Astrocyte (in vitro differentiated cells and primary cell): ENCODE results near the gene HYAL1. TPM values are rescaled to one million over a fixed set of nuclear protein-coding genes. Genes with fewer than 3 reads are reported as not detected.

Experiments
- DNase-seq: peaks from one replicate; pipeline ENCODE4 v3.0.0-alpha.2; 2010; ENCODE audit warnings: low read depth
- FAIRE-seq: peaks from 2 replicates; lab custom pipeline; 2011; peaks lifted over from hg19 to GRCh38; lab: Jason Lieb, UNC
- H2AFZ ChIP-seq: 2 replicates; pipeline ENCODE4 v1.6.0; 2012; ENCODE audit warnings: low read depth, low read length, inconsistent platforms
- H3K27ac ChIP-seq: 2 replicates; pipeline ENCODE4 v1.5.1; 2011; ENCODE audit warnings: low read depth, low read length, inconsistent platforms
- H3K27me3 ChIP-seq: 2 replicates; pipeline ENCODE4 v1.6.0; 2011; ENCODE audit warnings: low read length, inconsistent platforms; ENCODE audit not compliant: insufficient read depth
- H3K36me3 ChIP-seq: 2 replicates; pipeline ENCODE4 v1.5.1; 2011; ENCODE audit warnings: low read length, inconsistent platforms; ENCODE audit not compliant: insufficient read depth
- H3K4me1 ChIP-seq: 2 replicates; pipeline ENCODE4 v1.5.1; 2011; ENCODE audit warnings: low read length, inconsistent platforms; ENCODE audit not compliant: insufficient read depth
- H3K4me2 ChIP-seq: 2 replicates; pipeline ENCODE4 v1.6.0; 2012; ENCODE audit warnings: low read length, inconsistent platforms
- H3K4me3 ChIP-seq: 2 replicates; pipeline ENCODE4 v1.5.1; 2011; ENCODE audit warnings: low read depth, mild to moderate bottlenecking, low read length, inconsistent platforms; ENCODE audit not compliant: insufficient read depth
- H3K79me2 ChIP-seq: 2 replicates; pipeline ENCODE4 v1.6.0; 2012; ENCODE audit warnings: mild to moderate bottlenecking, low read length, inconsistent platforms; ENCODE audit not compliant: insufficient read depth
- H3K9ac ChIP-seq: 2 replicates; pipeline ENCODE4 v1.6.0; 2012; ENCODE audit warnings: mild to moderate bottlenecking, low read length, inconsistent platforms
- H3K9me3 ChIP-seq: 2 replicates; pipeline ENCODE4 v1.5.1; 2012; ENCODE audit warnings: low read depth, mild to moderate bottlenecking, low read length, inconsistent platforms; ENCODE audit not compliant: insufficient read depth
- H4K20me1 ChIP-seq: 2 replicates; pipeline ENCODE4 v1.6.0; 2012; ENCODE audit warnings: low read length, inconsistent platforms; ENCODE audit not compliant: insufficient read depth
- H3K27ac Mint-ChIP-seq: one replicate; pipeline ENCODE4 v1.8.0; 2021; ENCODE audit warnings: mild to moderate bottlenecking, mixed read lengths; ENCODE audit not compliant: unreplicated experiment
- H3K27me3 Mint-ChIP-seq: one replicate; pipeline ENCODE4 v1.8.0; 2021; ENCODE audit warnings: low read depth, mixed read lengths; ENCODE audit not compliant: unreplicated experiment
- H3K36me3 Mint-ChIP-seq: one replicate; pipeline ENCODE4 v1.8.0; 2021; ENCODE audit warnings: low read depth, mixed read lengths; ENCODE audit not compliant: unreplicated experiment
- H3K4me1 Mint-ChIP-seq: one replicate; pipeline ENCODE4 v1.8.0; 2021; ENCODE audit warnings: low read depth, mixed read lengths; ENCODE audit not compliant: unreplicated experiment
- H3K4me3 Mint-ChIP-seq: one replicate; pipeline ENCODE4 v1.8.0; 2021; ENCODE audit warnings: mild to moderate bottlenecking, moderate library complexity, mixed read lengths; ENCODE audit not compliant: unreplicated experiment
- H3K9me3 Mint-ChIP-seq: one replicate; pipeline ENCODE4 v1.8.0; 2021; ENCODE audit warnings: mild to moderate bottlenecking, mixed read lengths; ENCODE audit not compliant: unreplicated experiment
- EZH2 ChIP-seq: IDR thresholded peaks from 2 replicates; pipeline ENCODE4 v1.6.1; 2012; ENCODE audit warnings: mild to moderate bottlenecking, low read length, inconsistent platforms; ENCODE audit not compliant: insufficient read depth
- total RNA-seq: library from RNA; stranded (reverse); gene quantifications from 2 replicates; pipeline ENCODE4 v1.2.1, GENCODE V29; 2021
- TF ChIP-seq, protein P1 (sequence below): IDR thresholded peaks from 2 replicates; pipeline ENCODE4 v1.5.1; 2011; ENCODE audit warnings: low read depth, mild to moderate bottlenecking, inconsistent platforms, low read length, moderate library complexity; ENCODE audit not compliant: insufficient read depth

HYAL1 gene
- total RNA-seq, 1 donor from 2014 or later, result 0.27 TPM

GRCh38 chr3:50337175-50337861 is 33.9 kb upstream of the HYAL1 start:
- Histone ChIP-seq H3K4me1 (peaks cover 40% of the 10 kb centered on the region), H3K79me2 (peaks cover 47% of the 10 kb centered on the region), H3K27ac (peak overlapping the region; percentile 92), H3K4me2 (peak overlapping the region; percentile 94), H4K20me1 (peaks cover 41% of the 10 kb centered on the region), H3K27me3 (no peaks in the 10 kb centered on the region), H3K4me3 (peak overlapping the region; percentile 92), H3K9ac (peak overlapping the region; percentile 97), H2AFZ (peak overlapping the region; percentile 83), H3K9me3 (no peaks in the 10 kb centered on the region), H3K36me3 (no peaks in the 10 kb centered on the region)
- Mint-ChIP-seq H3K36me3 (peaks cover 1% of the 10 kb centered on the region), H3K4me3 (peak overlapping the region; percentile 94), H3K27me3 (peaks cover 16% of the 10 kb centered on the region), H3K4me1 (peaks cover 26% of the 10 kb centered on the region), H3K9me3 (peaks cover 4% of the 10 kb centered on the region), H3K27ac (peak overlapping the region; percentile 97)
- TF ChIP-seq, protein P1, sequence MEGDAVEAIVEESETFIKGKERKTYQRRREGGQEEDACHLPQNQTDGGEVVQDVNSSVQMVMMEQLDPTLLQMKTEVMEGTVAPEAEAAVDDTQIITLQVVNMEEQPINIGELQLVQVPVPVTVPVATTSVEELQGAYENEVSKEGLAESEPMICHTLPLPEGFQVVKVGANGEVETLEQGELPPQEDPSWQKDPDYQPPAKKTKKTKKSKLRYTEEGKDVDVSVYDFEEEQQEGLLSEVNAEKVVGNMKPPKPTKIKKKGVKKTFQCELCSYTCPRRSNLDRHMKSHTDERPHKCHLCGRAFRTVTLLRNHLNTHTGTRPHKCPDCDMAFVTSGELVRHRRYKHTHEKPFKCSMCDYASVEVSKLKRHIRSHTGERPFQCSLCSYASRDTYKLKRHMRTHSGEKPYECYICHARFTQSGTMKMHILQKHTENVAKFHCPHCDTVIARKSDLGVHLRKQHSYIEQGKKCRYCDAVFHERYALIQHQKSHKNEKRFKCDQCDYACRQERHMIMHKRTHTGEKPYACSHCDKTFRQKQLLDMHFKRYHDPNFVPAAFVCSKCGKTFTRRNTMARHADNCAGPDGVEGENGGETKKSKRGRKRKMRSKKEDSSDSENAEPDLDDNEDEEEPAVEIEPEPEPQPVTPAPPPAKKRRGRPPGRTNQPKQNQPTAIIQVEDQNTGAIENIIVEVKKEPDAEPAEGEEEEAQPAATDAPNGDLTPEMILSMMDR, result no peak
- no peak for TF ChIP-seq EZH2
- DNase-seq (peak; percentile 97), FAIRE-seq (peak; percentile 56)

DNA sequence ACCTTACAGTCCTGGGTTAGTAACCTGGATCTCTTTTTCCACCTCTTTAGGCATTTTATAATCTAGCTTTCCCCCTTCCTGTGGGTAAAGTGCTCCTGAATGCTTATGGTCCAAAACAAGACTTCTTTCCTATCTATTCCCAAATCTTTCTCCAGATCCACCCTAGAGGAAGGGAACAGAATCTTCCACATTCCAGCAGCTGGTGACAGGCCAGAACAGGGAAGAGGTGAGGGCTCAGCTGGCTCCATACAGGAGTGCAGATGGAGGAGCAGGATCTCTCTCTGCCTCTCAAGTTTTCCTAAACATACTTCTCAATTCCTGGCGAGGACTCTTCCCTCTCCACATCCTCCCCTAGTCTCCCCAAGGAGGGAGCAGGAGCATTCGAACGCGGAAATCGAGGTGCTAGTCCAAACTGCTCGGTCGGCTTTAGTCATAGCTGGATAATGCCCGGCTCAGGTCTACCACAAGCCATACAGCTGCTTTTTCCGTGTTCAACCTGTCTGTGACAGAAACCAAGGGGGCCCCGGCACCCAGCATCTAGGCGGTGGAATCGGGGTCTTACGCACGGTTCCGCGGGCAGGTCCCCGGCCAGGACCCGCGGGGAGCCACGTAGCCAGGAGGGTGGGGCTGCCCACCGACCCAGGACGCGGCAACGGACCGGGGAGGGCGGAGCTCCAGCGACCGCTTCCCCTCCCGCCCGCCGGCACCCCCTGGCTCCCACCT is 33.2 kb upstream of the HYAL1 start:
- H3K36me3 ChIP-seq, result peaks cover 6% of the 10 kb centered on the region
- Mint-ChIP-seq H3K27me3 (peaks cover 9% of the 10 kb centered on the region), H3K36me3 (peaks cover 1% of the 10 kb centered on the region), H3K9me3 (peaks cover 3% of the 10 kb centered on the region), H3K4me3 (peak overlapping the region; percentile 97), H3K27ac (peak overlapping the region; percentile 97), H3K4me1 (peaks cover 26% of the 10 kb centered on the region)
- peak overlapping the region; percentile 92 for H3K4me3 ChIP-seq
- TF ChIP-seq, protein P1, result no peak
- TF ChIP-seq EZH2, result no peak
- H3K4me1 ChIP-seq, result peaks cover 40% of the 10 kb centered on the region
- H3K27ac ChIP-seq, result peak overlapping the region; percentile 92
- H2AFZ ChIP-seq, result peak overlapping the region; percentile 72
- H3K4me2 ChIP-seq, result peak overlapping the region; percentile 94
- FAIRE-seq (no peak), DNase-seq (no peak)
- peak overlapping the region; percentile 97 for H3K9ac ChIP-seq
- H4K20me1 ChIP-seq, result peaks cover 48% of the 10 kb centered on the region
- H3K27me3 ChIP-seq, result no peaks in the 10 kb centered on the region
- H3K79me2 ChIP-seq, result peaks cover 54% of the 10 kb centered on the region
- H3K9me3 ChIP-seq, result no peaks in the 10 kb centered on the region
